Urinary bladder (tissue), 4 donors: ENCODE measurements around the gene SMARCA4. TPM values are rescaled to one million over a fixed set of nuclear protein-coding genes. Genes with fewer than 3 reads are reported as not detected.
"Not testable (repeated sequence)": the region's sequence is repeated elsewhere in the genome, so short reads cannot be mapped to it uniquely, and the experiment has no call there.

ENCODE experiments used
- DNase-seq: peaks from one replicate; pipeline ENCODE4 v3.0.0-alpha.2; 2015; ENCODE audit errors: extremely low spot score
- H3K27ac ChIP-seq: one replicate; pipeline ENCODE4 v1.5.1; 2013; ENCODE audit warnings: low read depth, mild to moderate bottlenecking, moderate library complexity
- H3K36me3 ChIP-seq: one replicate; pipeline ENCODE4 v1.6.1; 2013; ENCODE audit warnings: mild to moderate bottlenecking, moderate library complexity; ENCODE audit not compliant: insufficient read depth
- H3K4me1 ChIP-seq: one replicate; pipeline ENCODE4 v1.6.1; 2013; ENCODE audit warnings: mild to moderate bottlenecking, moderate library complexity; ENCODE audit not compliant: insufficient read depth
- H3K4me3 ChIP-seq: one replicate; pipeline ENCODE4 v1.5.1; 2013; ENCODE audit warnings: low read depth, low read length
- WGBS: extraction: QIAGEN DNeasy Blood & Tissue Kit; methylation state at CpG from one replicate; pipeline ENCODE4 v1.1.7; 2013; 5-methylcytosine and 5-hydroxymethylcytosine counted together
- polyA plus RNA-seq: library from polyadenylated mRNA; stranded (reverse); fragments of 200-250 nt; gene quantifications from one replicate; pipeline ENCODE4 v1.2.3, GENCODE V29; 2013
- total RNA-seq: library from RNA; depleted of rRNA; stranded (reverse); fragments of >200 nt; gene quantifications from one replicate; pipeline ENCODE4 v1.2.3, GENCODE V29; 2014
- donor health status: healthy with polysubstance abuse.
- donor health status: healthy.

Gene SMARCA4
- total and polyA plus RNA-seq, 2 donors, result 38.1 to 46.0 TPM

DNA sequence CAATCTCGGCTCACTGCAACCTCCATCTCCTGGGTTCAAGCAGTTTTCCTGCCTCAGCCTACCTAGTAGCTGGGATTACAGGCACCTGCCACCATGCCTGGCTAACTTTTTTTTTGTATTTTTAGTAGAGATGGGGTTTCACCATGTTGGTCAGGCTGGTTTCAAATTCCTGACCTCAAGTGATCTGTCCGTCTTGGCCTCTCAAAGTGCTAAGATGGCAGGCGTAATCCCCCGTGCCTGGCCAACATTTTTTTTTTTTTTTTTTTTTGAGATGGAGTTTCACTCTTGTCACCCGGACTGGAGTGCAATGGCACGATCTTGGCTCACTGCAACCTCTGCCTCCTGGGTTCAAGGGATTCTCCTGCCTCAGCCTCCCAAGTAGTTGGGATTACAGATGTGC is 31.3 kb downstream of the SMARCA4 start:
- DNase-seq, H3K27ac ChIP-seq, H3K4me3 ChIP-seq, H3K4me1 ChIP-seq: not testable (repeated sequence)
- 84% methylated on average over 6 of the region's 6 CpGs for WGBS
- peaks cover 10% of the 10 kb centered on the region for H3K36me3 ChIP-seq

DNA sequence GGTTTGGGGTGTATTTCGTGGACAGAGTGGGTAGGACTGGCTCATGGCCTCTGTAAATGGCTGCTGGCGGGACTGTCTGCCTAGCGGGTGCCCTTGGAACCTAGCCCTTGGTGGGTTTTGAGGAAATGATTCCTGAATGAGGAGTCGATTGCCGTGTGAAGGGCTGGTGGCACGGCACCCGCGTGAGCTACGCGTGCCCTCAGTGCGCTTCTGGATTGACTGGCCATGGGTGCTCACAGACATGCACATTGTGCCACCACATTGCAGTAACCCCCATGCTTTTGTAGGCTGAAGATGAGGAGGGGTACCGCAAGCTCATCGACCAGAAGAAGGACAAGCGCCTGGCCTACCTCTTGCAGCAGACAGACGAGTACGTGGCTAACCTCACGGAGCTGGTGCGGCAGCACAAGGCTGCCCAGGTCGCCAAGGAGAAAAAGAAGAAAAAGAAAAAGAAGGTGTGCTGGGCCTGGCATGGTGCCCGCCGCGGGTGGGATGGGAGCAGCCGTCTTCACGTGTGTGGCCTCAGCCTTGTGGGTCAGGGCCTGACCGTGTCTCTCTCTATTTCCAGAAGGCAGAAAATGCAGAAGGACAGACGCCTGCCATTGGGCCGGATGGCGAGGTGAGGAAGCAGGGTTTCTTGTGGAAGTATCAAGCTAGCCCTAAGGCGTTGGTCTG is 35.2 kb downstream of the SMARCA4 start:
- H3K27ac ChIP-seq, result no peak overlapping the region
- no peak for DNase-seq
- peaks cover 7% of the 10 kb centered on the region for H3K36me3 ChIP-seq
- 93% methylated on average over 29 of the region's 29 CpGs for WGBS
- no peak overlapping the region for H3K4me3 ChIP-seq
- H3K4me1 ChIP-seq, result no peaks in the 10 kb centered on the region

DNA sequence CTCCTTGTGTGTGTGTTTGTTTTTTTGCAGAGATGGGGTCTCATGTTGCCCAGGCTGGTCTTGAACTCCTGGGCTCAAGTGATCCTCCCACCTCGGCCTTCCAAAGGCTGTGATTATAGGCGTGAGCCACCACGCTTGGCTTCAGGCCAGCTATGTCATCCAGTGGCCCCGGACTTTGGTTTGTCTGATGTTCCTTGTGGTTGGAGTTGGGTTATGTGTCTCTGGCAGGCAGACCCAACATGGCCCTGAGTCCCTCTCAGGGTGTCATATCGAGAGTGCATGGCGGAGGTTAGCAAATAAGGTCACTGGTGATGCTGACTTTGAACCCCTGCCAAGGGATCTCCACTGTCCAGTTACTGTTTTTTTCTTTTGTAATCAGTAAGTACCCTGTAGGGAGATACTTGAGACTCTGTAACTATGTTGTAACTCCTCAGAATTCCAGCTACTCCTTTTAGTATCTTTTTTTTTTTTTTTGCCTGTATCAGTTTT is 37.3 kb downstream of the SMARCA4 start:
- H3K36me3 ChIP-seq, result peaks cover 7% of the 10 kb centered on the region

GRCh38 chr19:10998666-10999065 is 37.8 kb downstream of the SMARCA4 start:
- no peaks in the 10 kb centered on the region for H3K4me1 ChIP-seq
- H3K36me3 ChIP-seq, result peaks cover 7% of the 10 kb centered on the region
- DNase-seq, result no peak
- H3K4me3 ChIP-seq, result no peak overlapping the region
- WGBS, result 96% methylated on average over 7 of the region's 7 CpGs
- no peak overlapping the region for H3K27ac ChIP-seq

More for the DNA sequence above, 37.3 kb downstream of the SMARCA4 start:
- H3K4me3 ChIP-seq, result no peak overlapping the region
- no peak overlapping the region for H3K27ac ChIP-seq
- DNase-seq, result no peak
- no peaks in the 10 kb centered on the region for H3K4me1 ChIP-seq
- WGBS, result 70% methylated on average over 6 of the region's 6 CpGs

DNA sequence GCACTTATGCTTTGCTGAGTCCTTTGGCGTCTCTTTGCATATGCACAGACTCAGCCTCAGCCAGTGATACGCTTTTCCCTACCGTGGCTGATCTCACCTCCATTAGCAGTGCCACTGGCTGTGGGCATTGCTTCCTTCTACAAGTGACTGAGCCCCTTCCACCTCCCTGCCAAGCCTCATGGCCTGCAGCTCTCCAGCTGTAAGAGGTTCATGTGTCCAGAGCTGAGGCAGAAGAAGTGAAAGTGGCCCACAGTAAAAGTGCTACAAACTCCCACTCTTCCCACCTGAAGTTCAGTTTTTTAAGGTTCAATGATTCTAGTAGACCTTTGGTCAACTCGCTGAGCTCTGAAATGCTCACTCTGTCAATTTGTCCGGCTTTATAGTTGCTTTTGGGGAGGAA is 44.7 kb downstream of the SMARCA4 start:
- Histone ChIP-seq H3K36me3 (peaks cover 5% of the 10 kb centered on the region), H3K27ac (no peak overlapping the region), H3K4me1 (no peaks in the 10 kb centered on the region), H3K4me3 (no peak overlapping the region)
- no peak for DNase-seq
- whole genome bisulfite sequencing, result 90% methylated on average over 5 of the region's 5 CpGs

GRCh38 chr19:11007385-11007784 is 46.6 kb downstream of the SMARCA4 start:
- WGBS, result 93% methylated on average over 5 of the region's 5 CpGs
- DNase-seq, result no peak

DNA sequence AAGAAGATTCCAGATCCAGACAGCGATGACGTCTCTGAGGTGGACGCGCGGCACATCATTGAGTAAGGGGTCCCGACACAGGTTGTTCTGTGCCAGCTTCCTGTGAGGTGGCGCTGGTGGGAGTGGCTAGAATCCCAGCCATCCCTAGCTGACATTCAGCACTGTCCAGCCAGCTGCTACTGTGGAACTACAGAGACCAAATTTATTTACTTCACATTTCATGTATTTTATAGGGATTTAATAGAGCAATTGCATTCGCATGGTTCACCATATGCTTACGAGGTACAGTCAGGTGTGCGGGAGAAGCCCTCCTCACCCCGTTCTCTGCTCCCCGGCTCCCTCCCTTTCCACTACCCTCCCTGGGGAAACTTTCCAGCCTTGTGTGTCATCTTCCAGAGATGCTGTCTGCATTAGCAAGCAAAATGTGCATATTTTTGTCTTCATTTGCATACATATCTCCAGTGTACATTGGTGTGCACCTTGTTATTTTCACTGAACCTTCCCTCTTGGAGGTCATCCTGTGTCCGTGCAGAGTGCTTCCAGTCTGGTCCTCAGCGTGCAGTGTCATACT is 47.2 kb downstream of the SMARCA4 start:
- Histone ChIP-seq H3K27ac (no peak overlapping the region), H3K36me3 (peaks cover 2% of the 10 kb centered on the region), H3K4me1 (no peaks in the 10 kb centered on the region), H3K4me3 (no peak overlapping the region)
- DNase-seq, result no peak
- 96% methylated on average over 14 of the region's 14 CpGs for WGBS

More at GRCh38 chr19:11007385-11007784, 46.6 kb downstream of the SMARCA4 start:
- Histone ChIP-seq H3K4me1 (no peaks in the 10 kb centered on the region), H3K36me3 (peaks cover 5% of the 10 kb centered on the region), H3K4me3 (no peak overlapping the region), H3K27ac (no peak overlapping the region)

- WGBS, result 96% methylated on average over 9 of the region's 9 CpGs
- H3K27ac ChIP-seq, result no peak overlapping the region
- no peaks in the 10 kb centered on the region for H3K4me1 ChIP-seq
- DNase-seq, result no peak
- H3K36me3 ChIP-seq, result peaks cover 2% of the 10 kb centered on the region
- H3K4me3 ChIP-seq, result no peak overlapping the region
Observed at GRCh38 chr19:11010041-11010440, 49.2 kb downstream of the SMARCA4 start.

GRCh38 chr19:11012507-11012906 is 51.7 kb downstream of the SMARCA4 start:
- Histone ChIP-seq H3K27ac (no peak overlapping the region), H3K4me1 (no peaks in the 10 kb centered on the region), H3K4me3 (no peak overlapping the region), H3K36me3 (peaks cover 2% of the 10 kb centered on the region)
- DNase-seq, result no peak
- WGBS, result 89% methylated on average over 12 of the region's 12 CpGs

DNA sequence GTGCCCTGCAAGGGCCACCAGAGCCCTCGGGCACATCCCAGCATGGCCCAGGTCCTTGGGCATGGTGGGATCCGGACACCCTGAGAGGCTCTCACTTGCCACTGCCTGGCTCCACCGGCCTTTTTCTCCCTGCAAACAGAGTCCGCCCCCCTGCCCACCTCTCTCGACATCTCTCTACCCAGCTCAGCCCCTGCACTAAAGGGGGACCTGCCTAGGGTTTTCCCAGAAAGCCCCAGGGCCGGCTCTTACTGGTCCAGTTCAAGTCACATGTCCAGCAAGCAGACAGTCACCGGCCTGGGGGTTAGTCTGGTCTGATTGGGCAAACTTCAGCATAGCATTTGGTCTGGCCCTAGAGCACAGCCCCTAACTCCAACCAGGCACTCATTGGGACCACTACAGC is 52.9 kb downstream of the SMARCA4 start:
- Histone ChIP-seq H3K4me1 (no peaks in the 10 kb centered on the region), H3K36me3 (no peaks in the 10 kb centered on the region), H3K27ac (no peak overlapping the region), H3K4me3 (no peak overlapping the region)
- WGBS, result 92% methylated on average over 7 of the region's 7 CpGs
- DNase-seq, result no peak

GRCh38 chr19:11014403-11014911 is 53.6 kb downstream of the SMARCA4 start:
- Histone ChIP-seq H3K36me3 (no peaks in the 10 kb centered on the region), H3K27ac (no peak overlapping the region), H3K4me1 (no peaks in the 10 kb centered on the region), H3K4me3 (no peak overlapping the region)
- 88% methylated on average over 12 of the region's 12 CpGs for WGBS
- DNase-seq, result no peak

DNA sequence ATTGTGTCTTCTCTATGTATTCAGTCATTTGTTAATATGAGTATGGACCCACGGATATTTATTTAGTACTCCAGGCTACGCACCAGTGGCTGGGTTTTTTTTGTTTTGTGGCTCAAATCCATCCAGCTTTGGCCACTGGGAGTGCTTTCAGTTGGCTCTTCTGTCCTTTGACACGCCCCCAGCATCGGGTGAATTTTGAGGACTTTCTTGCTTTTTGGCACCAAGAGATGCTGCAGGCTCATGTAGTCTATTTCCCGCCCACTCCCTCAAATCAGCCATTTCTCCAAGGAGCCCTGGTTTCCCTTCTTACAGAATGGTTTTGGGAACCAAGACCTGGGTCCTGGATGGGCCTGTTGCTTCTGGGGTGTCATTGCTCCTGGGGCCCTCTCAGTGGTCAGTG is 55.8 kb downstream of the SMARCA4 start:
- 68% methylated on average over 5 of the region's 5 CpGs for WGBS
- H3K36me3 ChIP-seq, result no peaks in the 10 kb centered on the region
- no peaks in the 10 kb centered on the region for H3K4me1 ChIP-seq
- no peak overlapping the region for H3K27ac ChIP-seq
- DNase-seq, result no peak
- no peak overlapping the region for H3K4me3 ChIP-seq

DNA sequence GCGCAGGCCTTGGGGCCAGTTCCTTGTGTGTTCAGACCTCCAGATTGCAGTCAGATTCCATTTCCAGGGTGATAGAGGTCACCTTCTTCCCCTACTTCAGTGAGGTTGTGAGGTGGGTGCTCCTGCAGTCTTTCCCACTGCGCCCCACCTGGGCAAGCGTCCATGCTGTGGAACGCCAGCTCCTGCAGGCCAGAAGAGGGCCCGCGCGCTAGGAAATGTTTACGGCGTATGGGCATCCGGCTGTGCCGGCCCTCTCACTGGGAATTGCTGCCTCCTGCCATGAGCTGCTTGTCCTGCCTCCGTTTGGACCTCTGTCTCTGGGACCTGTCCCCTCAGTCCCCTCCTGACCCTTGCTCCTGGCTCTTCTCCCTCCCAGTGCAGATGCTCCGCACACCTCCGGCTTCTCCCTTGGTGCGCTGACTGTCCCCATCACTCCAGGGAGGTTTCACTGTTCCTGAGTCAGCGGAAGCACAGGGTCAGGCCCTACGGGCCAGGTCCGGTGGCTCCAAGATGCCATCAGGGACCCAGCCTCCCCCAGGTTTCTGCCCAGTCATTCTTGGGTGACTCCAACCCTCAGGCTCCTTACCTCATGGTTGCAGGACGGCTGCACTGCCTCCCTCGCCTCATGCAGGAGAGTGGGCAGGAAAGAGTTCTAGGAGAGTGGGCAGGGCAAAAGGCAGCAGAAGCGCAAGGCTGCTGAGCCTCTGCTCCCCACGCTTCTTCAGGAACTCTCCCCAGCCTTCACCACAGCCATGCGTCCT is 56.6 kb downstream of the SMARCA4 start:
- Histone ChIP-seq H3K27ac (no peak overlapping the region), H3K4me1 (no peaks in the 10 kb centered on the region), H3K36me3 (no peaks in the 10 kb centered on the region), H3K4me3 (no peak overlapping the region)
- DNase-seq, result no peak
- 92% methylated on average over 23 of the region's 23 CpGs for WGBS

DNA sequence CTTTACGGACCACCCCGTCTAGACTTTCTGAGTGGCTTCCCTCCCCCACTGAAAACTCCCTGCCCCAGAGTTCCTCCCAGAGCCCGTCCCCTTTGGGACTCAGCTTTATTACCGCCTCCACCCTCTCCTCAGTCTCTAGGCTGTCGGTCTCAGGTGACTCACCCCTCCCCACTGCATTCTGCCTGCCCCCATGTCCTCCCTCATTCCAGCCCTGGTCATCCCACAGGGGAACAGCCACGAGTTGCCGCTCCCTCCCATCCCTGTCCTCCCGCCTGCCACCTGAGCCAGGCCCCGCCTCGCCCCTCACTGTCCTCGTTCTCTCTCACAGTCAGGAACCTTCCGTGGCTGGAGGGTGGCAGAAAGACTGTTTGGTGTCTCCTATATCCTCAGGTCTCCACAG is 57.3 kb downstream of the SMARCA4 start:
- no peak for DNase-seq
- Histone ChIP-seq H3K27ac (no peak overlapping the region), H3K4me3 (no peak overlapping the region), H3K4me1 (no peaks in the 10 kb centered on the region), H3K36me3 (peaks cover 2% of the 10 kb centered on the region)
- WGBS, result 69% methylated on average over 12 of the region's 12 CpGs
